BLaER1 treated with 17β-estradiol and CSF1 and Interleukin-3, amounts not matched to agents 10 nM and 100 nM (cell line): ENCODE measurements around the gene PRDM16.

ENCODE experiments used
- H3K27ac ChIP-seq, 11 experiments: shearing (Covaris generic); formaldehyde crosslinking; 2 replicates each; pipeline ENCODE4 v1.8.1; 2022
- H3K27me3 ChIP-seq, 11 experiments: shearing (Covaris generic); formaldehyde crosslinking; 2 replicates each; pipeline ENCODE4 v1.8.1; 2022
- H3K36me3 ChIP-seq, 11 experiments: shearing (Covaris generic); formaldehyde crosslinking; 2 replicates each; pipeline ENCODE4 v1.8.1; 2022
- H3K4me1 ChIP-seq, 10 experiments: shearing (Covaris generic); formaldehyde crosslinking; 2 replicates each; pipeline ENCODE4 v1.8.1; 2022
- H3K4me2 ChIP-seq, 11 experiments: shearing (Covaris generic); formaldehyde crosslinking; 2 replicates each; pipeline ENCODE4 v1.8.1; 2022
- H3K4me3 ChIP-seq, 10 experiments: shearing (Covaris generic); formaldehyde crosslinking; 2 replicates each; pipeline ENCODE4 v1.8.1; 2022
- H3K9ac ChIP-seq, 11 experiments: shearing (Covaris generic); formaldehyde crosslinking; 2 replicates each; pipeline ENCODE4 v1.8.1; 2022
- H3K9me3 ChIP-seq, 11 experiments: shearing (Covaris generic); formaldehyde crosslinking; replicated peaks in 1 of 11; 2 replicates each; pipeline ENCODE4 v1.8.1; 2022
- H4K20me1 ChIP-seq, 11 experiments: shearing (Covaris generic); formaldehyde crosslinking; 2 replicates each; pipeline ENCODE4 v1.8.1; 2022
- Cebpa-rat ChIP-seq, 11 experiments: shearing (Covaris generic); IDR thresholded peaks; 2 replicates each; pipeline ENCODE4 v1.8.1; 2022

Gene PRDM16

DNA sequence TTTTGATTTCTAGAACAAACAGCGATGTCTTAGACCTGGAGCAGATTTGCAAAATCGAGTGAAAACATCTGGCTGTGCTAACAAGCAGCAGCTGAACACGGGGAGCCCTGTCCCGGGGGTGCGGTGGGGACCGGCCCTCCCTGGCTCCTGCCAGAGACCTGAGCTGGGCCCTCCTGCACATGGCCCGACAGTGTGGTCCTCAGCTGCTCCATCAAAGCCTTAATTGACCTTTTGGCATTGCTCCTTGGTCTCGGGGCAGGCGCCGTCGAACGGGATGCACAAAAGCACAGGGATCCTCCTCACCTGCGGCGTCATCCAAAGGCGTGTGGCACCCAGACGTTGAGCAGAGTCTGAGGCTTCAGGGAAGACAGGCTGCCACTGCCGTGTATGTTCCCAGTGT is 73.2 kb downstream of the PRDM16 start:
- H3K9me3 ChIP-seq, result no peaks in the 10 kb centered on the region

DNA sequence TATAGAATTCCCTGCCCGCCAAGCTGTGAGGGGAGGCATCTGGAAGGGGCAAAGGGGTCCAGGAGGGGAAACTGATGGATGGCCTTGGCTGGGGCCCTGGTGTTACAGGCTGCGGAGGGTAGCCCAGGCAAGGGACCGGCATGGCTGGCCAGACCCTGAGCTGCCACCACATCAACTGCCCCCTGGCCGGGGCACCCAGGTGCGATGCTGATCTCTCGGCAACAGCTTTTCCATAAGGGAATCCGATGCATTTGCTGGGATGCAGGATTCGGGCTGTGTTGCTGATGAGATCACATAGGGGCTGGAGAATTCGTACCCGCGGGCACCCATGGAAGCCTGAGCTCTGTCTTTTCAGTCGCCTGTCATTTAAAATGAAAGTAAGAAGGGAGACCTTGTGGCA is 73.7 kb downstream of the PRDM16 start:
- H3K27me3 ChIP-seq, result peaks cover 0 to 12% (median 5%) of the 10 kb centered on the region in 11 experiments; a peak in 7 of 22 replicates

More for the DNA sequence above, 73.2 kb downstream of the PRDM16 start:
- H3K4me2 ChIP-seq, result peak overlapping the region in 8 of 11 experiments; percentile 16 to 67 (median 43); a peak in 14 of 22 replicates
- no peak overlapping the region for H3K4me3 ChIP-seq
- H4K20me1 ChIP-seq, result peaks cover 0 to 36% (median 0%) of the 10 kb centered on the region in 11 experiments; a peak in 5 of 22 replicates
- H3K4me1 ChIP-seq, result peaks cover 0 to 42% (median 25%) of the 10 kb centered on the region in 10 experiments; a peak in 15 of 20 replicates
- H3K9ac ChIP-seq, result no peak overlapping the region
- no peak for TF ChIP-seq Cebpa-rat (IDR thresholded peaks at IDR 0.05)
- no peak overlapping the region for H3K27ac ChIP-seq
- peaks cover 0 to 12% (median 5%) of the 10 kb centered on the region in 11 experiments; a peak in 7 of 22 replicates for H3K27me3 ChIP-seq
- no peaks in the 10 kb centered on the region for H3K36me3 ChIP-seq

DNA sequence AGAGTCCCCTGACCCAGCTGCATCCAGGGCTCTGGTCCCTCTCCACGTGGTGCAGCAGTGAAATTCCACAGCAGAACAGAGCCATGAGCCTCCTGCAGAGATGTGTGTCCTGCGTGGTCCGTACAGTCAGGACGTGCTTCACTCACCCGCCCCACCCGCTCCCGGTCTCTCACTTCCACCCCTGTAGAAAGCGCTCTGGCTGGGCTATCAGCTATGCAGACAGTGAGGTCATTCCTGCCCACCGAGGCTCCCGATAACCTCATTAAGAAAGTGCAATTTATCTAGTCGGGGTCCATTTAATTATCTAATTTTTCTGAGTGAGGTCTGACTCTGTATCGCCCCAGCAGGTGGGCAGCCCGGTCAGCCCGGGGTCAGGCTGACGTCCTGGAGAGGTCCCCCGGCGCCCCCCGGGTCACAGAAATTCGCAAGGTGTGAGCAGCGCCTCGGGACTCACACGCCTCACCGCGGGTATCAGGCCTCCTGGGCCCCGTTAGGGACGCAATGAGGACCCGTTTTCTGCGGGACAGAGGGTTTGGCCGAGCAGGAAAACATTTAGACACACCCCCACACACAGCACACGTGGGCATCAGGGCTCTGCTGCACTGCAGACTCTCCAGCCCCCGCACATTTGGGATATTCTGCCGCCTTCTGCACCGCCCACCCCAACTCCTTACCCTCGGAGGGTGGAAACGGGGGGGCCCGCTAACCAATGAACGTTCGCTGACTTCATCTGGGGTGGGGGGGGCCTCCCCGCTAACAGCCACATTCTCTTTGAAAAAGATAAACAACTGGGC is 76.7 kb downstream of the PRDM16 start:
- no peak for TF ChIP-seq Cebpa-rat (IDR thresholded peaks at IDR 0.05)
- H3K27ac ChIP-seq, result no peak overlapping the region
- H3K4me1 ChIP-seq, result peaks cover 0 to 53% (median 42%) of the 10 kb centered on the region in 10 experiments; a peak in 15 of 20 replicates
- no peak overlapping the region for H3K4me3 ChIP-seq
- H3K4me2 ChIP-seq, result peak overlapping the region in 6 of 11 experiments; percentile 3 to 54 (median 34); a peak in 9 of 22 replicates
- no peaks in the 10 kb centered on the region for H3K36me3 ChIP-seq
- H3K9me3 ChIP-seq, result no peaks in the 10 kb centered on the region
- H3K9ac ChIP-seq, result no peak overlapping the region
- H3K27me3 ChIP-seq, result peaks cover 0 to 18% (median 4%) of the 10 kb centered on the region in 11 experiments; a peak in 5 of 22 replicates
- H4K20me1 ChIP-seq, result peaks cover 0 to 29% (median 0%) of the 10 kb centered on the region in 11 experiments; a peak in 6 of 22 replicates

More for the DNA sequence above, 73.7 kb downstream of the PRDM16 start:
- Histone ChIP-seq H3K4me2 (peak overlapping the region in 8 of 11 experiments; percentile 27 to 67 (median 48); a peak in 15 of 22 replicates), H3K27ac (no peak overlapping the region), H3K9ac (no peak overlapping the region), H3K9me3 (no peaks in the 10 kb centered on the region), H3K4me1 (peaks cover 0 to 42% (median 25%) of the 10 kb centered on the region in 10 experiments; a peak in 15 of 20 replicates), H4K20me1 (peaks cover 0 to 31% (median 0%) of the 10 kb centered on the region in 11 experiments; a peak in 5 of 22 replicates), H3K4me3 (no peak overlapping the region), H3K36me3 (no peaks in the 10 kb centered on the region)
- TF ChIP-seq Cebpa-rat (IDR thresholded peaks at IDR 0.05), result no peak

DNA sequence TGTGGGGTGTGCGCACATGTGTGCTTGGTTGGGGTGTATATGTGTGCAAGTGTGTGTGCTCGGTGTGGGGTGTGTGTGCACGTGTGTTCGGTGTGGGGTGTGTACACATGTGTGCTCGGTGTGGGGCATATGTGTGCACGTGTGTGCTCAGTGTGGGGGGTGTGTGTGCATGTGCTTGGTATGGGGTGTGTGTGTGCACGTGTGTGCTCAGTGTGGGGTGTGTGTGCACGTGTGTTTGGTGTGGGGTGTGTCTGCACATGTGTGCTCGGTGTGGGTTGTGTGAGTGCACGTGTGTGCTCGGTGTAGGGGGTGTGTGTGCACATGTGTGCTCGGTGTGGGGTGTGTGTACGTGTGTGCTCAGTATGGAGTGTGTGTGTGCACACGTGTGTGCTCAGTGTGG is 77.5 kb downstream of the PRDM16 start:
- no peaks in the 10 kb centered on the region for H3K9me3 ChIP-seq
- peaks cover 0 to 18% (median 5%) of the 10 kb centered on the region in 11 experiments; a peak in 5 of 22 replicates for H3K27me3 ChIP-seq
- H3K36me3 ChIP-seq, result no peaks in the 10 kb centered on the region
- no peak for TF ChIP-seq Cebpa-rat (IDR thresholded peaks at IDR 0.05)
- peaks cover 0 to 26% (median 0%) of the 10 kb centered on the region in 11 experiments; a peak in 6 of 22 replicates for H4K20me1 ChIP-seq
- H3K4me2 ChIP-seq, result no peak overlapping the region
- H3K9ac ChIP-seq, result no peak overlapping the region
- no peak overlapping the region for H3K4me3 ChIP-seq
- H3K27ac ChIP-seq, result no peak overlapping the region
- peaks cover 0 to 60% (median 49%) of the 10 kb centered on the region in 10 experiments; a peak in 15 of 20 replicates for H3K4me1 ChIP-seq

DNA sequence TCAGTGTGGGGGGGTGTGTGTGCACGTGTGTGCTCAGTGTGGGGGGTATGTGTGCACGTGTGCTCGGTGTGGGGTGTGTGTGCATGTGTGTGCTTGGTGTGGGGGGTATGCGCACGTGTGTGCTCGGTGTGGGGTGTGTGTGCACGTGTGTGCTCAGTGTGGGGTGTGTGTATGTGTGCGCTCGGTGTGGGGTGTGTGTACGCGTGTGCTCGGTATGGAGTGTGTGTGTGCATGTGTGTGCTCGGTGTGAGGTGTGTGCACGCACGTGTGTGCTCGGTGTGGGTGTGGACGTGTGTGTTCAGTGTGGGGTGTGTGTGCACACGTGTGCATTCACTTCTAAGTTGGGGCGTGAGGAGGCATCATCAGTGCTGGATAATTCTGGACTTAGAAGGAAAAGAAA is 77.9 kb downstream of the PRDM16 start:
- no peak overlapping the region for H3K4me3 ChIP-seq

DNA sequence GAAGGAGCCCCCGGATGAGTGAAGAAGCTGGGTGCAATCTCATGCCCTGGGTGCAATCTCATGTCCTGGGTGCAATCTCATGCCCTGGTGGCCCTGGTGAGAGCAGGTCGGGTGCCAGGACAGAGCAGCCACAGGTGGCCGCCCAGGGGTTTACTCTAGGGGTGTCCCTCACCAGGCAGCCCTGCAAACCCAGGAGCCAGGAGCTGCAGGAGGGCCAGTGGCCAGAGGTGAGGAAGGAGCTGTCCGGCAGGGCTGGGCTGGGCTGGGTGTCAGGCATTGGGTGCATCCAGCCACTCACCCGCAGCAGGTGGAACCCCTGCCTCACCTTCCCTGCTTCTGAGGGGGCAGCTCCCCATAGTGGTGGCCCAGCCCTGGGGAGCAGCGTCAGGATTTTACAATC is 79.2 kb downstream of the PRDM16 start:
- Histone ChIP-seq H3K36me3 (no peaks in the 10 kb centered on the region), H3K27ac (no peak overlapping the region), H3K4me1 (peaks cover 0 to 59% (median 42%) of the 10 kb centered on the region in 10 experiments; a peak in 13 of 20 replicates), H3K4me3 (no peak overlapping the region), H3K4me2 (no peak overlapping the region), H3K9ac (no peak overlapping the region), H3K9me3 (no peaks in the 10 kb centered on the region), H3K27me3 (peaks cover 4 to 24% (median 11%) of the 10 kb centered on the region in 11 experiments), H4K20me1 (peaks cover 0 to 17% (median 0%) of the 10 kb centered on the region in 11 experiments; a peak in 6 of 22 replicates)
- no peak for TF ChIP-seq Cebpa-rat (IDR thresholded peaks at IDR 0.05)

More for the DNA sequence above, 77.9 kb downstream of the PRDM16 start:
- Histone ChIP-seq H3K9ac (no peak overlapping the region), H3K4me2 (no peak overlapping the region), H3K36me3 (no peaks in the 10 kb centered on the region), H3K4me1 (peaks cover 0 to 62% (median 48%) of the 10 kb centered on the region in 10 experiments; a peak in 15 of 20 replicates), H4K20me1 (peaks cover 0 to 29% (median 0%) of the 10 kb centered on the region in 11 experiments; a peak in 6 of 22 replicates), H3K9me3 (no peaks in the 10 kb centered on the region), H3K27me3 (peaks cover 0 to 18% (median 6%) of the 10 kb centered on the region in 11 experiments; a peak in 8 of 22 replicates), H3K27ac (no peak overlapping the region)
- no peak for TF ChIP-seq Cebpa-rat (IDR thresholded peaks at IDR 0.05)

DNA sequence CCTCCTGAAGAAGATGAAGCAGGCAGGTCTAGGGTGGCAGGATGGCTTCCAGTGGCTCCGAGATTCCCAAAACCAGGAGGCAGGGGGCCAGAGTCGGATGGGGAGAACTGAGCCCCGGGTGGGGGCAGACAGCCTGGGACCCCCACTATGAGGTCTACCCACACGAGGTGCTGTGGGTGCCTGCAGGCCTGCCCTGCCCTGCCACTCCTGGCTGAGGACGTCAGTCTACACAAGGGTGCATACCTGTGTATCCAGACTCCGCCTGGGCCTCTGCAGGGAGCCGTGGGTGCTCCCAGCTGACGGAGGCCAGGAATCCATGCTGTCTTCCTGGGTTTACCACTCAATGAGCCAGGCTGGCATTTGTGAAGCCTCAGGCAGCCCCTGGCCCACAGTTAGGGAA is 80.3 kb downstream of the PRDM16 start:
- H3K9ac ChIP-seq, result no peak overlapping the region
- no peak overlapping the region for H3K27ac ChIP-seq
- H3K4me2 ChIP-seq, result peak overlapping the region in 8 of 11 experiments; percentile 5 to 77 (median 56); a peak in 9 of 22 replicates
- no peaks in the 10 kb centered on the region for H3K36me3 ChIP-seq
- H3K4me1 ChIP-seq, result peaks cover 0 to 60% (median 46%) of the 10 kb centered on the region in 10 experiments; a peak in 12 of 20 replicates
- H3K4me3 ChIP-seq, result no peak overlapping the region
- H3K27me3 ChIP-seq, result peaks cover 15 to 35% (median 22%) of the 10 kb centered on the region in 11 experiments
- peaks cover 0 to 20% (median 0%) of the 10 kb centered on the region in 11 experiments; a peak in 7 of 22 replicates for H4K20me1 ChIP-seq
- no peaks in the 10 kb centered on the region for H3K9me3 ChIP-seq
- no peak for TF ChIP-seq Cebpa-rat (IDR thresholded peaks at IDR 0.05)

DNA sequence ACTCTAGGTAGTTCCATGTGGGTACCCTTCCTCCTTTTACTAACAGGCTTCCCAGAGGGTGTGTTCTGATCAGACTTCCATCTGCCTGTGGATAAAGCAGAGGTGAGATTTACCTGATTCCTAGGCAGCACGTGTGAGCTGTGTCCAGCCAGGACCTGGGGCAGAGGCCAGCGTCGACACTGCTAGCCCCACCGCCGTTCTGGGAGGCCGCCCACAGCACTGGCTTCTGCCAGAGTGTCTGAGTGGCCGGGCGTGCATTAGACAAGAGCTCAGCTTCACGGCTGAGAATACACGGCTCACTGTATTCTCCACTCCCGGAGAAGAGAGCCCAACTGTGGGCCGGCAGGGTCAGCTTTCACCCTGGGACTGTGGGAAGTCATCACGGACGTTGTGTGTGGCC is 82.5 kb downstream of the PRDM16 start:
- Histone ChIP-seq H3K27ac (no peak overlapping the region), H3K36me3 (no peaks in the 10 kb centered on the region), H3K27me3 (peaks cover 37 to 53% (median 44%) of the 10 kb centered on the region in 11 experiments), H3K4me3 (no peak overlapping the region), H3K4me2 (peak overlapping the region in 7 of 11 experiments; percentile 31 to 80 (median 61); a peak in 13 of 22 replicates), H3K9me3 (no peaks in the 10 kb centered on the region), H3K9ac (no peak overlapping the region), H4K20me1 (peaks cover 0 to 42% (median 0%) of the 10 kb centered on the region in 11 experiments; a peak in 7 of 22 replicates), H3K4me1 (peaks cover 0 to 72% (median 45%) of the 10 kb centered on the region in 10 experiments; a peak in 16 of 20 replicates)
- no peak for TF ChIP-seq Cebpa-rat (IDR thresholded peaks at IDR 0.05)

DNA sequence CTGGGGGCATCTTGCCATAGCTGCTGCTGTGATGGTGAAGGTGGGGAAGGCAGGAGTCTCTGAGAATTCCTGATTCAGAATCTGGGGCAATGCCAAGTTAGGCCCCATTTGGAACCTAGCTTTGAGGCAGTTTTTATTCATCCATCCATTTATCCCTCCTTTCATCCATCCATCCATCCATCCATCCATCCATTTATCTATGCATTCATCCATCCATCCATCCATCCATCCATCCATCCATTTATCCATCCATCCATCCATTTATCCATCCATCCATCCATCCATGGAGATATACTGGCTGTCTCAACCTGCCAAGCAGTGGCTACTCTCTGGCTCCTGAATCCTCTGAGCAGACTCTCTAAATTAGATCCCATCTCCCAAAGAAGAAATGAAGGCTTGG is 83.1 kb downstream of the PRDM16 start:
- Histone ChIP-seq H3K4me1 (peaks cover 0 to 79% (median 51%) of the 10 kb centered on the region in 10 experiments; a peak in 16 of 20 replicates), H3K9me3 (no peaks in the 10 kb centered on the region), H3K9ac (no peak overlapping the region), H3K27ac (no peak overlapping the region), H3K4me3 (no peak overlapping the region), H3K36me3 (no peaks in the 10 kb centered on the region), H3K27me3 (peaks cover 44 to 60% (median 51%) of the 10 kb centered on the region in 11 experiments), H3K4me2 (peak overlapping the region in 5 of 11 experiments; percentile 59 to 80 (median 69); a peak in 8 of 22 replicates), H4K20me1 (peaks cover 0 to 48% (median 0%) of the 10 kb centered on the region in 11 experiments; a peak in 7 of 22 replicates)
- TF ChIP-seq Cebpa-rat (IDR thresholded peaks at IDR 0.05), result no peak
